Transverse colon (tissue), 3 donors: ENCODE data around the gene MSI2.

Source experiments
- CTCF ChIP-seq, 5 experiments: fragments of 200-600 bp in 3 of 5; fragments of 450-650 bp in 2 of 5; sonication (generic) in 3 of 5; IDR thresholded peaks; 1 replicate in 2 of 5; 2 replicates in 3 of 5; pipeline ENCODE4 v1.5.1; 2016 to 2017; ENCODE audit warnings: antibody characterized with exemption in 5 of 5, inconsistent platforms in 3 of 5, mild to moderate bottlenecking in 2 of 5, moderate library complexity in 1 of 5
- EP300 ChIP-seq: sonication (generic); formaldehyde crosslinking; IDR thresholded peaks from one replicate; pipeline ENCODE4 v1.6.1; 2017; ENCODE audit warnings: antibody characterized with exemption, low read depth
- POLR2A ChIP-seq: fragments of 450-650 bp; IDR thresholded peaks from one replicate; pipeline ENCODE4 v1.6.1; 2016; ENCODE audit warnings: antibody characterized with exemption, mild to moderate bottlenecking, moderate library complexity

GRCh38 chr17:57576744-57577143 lies 320.4 kb downstream of the MSI2 start:
- TF ChIP-seq EP300 = no peak
- TF ChIP-seq CTCF (IDR thresholded peaks at IDR 0.05) = no peak
- no peak for TF ChIP-seq POLR2A
